Hematopoietic multipotent progenitor cell treated with erythropoietin and hydrocortisone succinate and interleukin-3 and kit ligand, for 6 days (in vitro differentiated cells): ENCODE measurements around the gene SLC25A39.
"Not testable (repeated sequence)": the region's sequence is repeated elsewhere in the genome, so short reads cannot be mapped to it uniquely, and the experiment has no call there.

Experiments
- DNase-seq: peaks from one replicate; pipeline ENCODE4 v3.0.0-alpha.2; 2015

SLC25A39 gene, protein sequence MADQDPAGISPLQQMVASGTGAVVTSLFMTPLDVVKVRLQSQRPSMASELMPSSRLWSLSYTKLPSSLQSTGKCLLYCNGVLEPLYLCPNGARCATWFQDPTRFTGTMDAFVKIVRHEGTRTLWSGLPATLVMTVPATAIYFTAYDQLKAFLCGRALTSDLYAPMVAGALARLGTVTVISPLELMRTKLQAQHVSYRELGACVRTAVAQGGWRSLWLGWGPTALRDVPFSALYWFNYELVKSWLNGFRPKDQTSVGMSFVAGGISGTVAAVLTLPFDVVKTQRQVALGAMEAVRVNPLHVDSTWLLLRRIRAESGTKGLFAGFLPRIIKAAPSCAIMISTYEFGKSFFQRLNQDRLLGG

DNA sequence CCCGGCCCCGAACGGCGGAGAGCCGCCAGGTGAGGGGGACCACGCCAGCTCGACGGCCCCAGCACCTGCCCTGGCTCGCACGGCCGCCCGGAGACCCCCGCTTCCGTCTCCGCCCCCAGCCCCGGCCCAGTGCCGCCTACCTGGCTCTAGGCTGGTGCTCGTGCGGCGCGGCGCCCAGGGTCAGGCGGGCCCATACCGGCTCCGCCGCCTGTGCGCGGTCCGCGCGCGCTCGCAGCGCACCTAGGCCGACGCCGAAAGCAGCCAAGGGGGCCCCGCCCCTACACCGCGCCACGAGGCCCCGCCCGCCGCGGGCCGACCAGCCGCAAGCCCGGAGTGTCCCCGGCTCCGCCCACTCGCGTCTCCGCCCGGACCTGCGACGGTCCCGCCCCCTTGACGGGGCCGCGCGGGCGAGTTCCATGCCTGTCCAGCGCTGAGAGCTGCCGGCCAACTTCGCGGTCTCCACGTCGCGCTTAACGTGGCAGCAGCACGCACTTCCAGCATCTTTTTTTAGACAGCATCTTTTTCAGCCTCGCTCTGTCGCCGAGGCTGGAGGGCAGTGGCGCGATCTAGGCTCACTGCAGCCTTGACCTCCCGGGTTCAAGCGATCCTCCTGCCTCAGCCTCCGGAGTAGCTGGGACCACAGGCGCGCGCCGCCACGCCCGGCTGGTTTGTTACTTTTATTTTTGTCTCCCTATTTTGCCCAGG, at the start of gene SLC25A39:
Gene SLC25A39, minus strand, starts transcription at position 253 of the 705 bp plus-strand sequence. CDS start 1,261 bp downstream, outside the sequence.
- peak; percentile 93 for DNase-seq

DNA sequence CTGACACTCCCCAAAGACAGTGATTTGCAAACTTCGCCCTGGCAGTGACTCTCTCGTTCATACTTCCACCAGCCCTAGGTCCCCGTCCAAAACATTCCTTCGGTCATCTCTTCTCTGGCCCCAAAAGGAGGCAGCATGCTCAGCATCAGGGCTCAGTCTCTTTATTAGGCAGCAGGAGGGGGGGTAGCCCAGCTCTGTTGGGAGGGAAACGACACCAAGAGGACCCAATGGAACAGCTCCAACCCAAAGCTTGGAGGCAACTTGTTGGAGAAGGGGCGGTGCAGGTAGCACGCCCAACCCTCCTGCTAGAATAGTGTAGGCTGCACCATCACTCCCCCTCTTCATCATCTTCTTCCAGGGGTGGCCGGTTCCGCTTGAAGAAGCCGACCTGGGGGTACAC, 47.4 kb upstream of the SLC25A39 start:
- DNase-seq: no peak

DNA sequence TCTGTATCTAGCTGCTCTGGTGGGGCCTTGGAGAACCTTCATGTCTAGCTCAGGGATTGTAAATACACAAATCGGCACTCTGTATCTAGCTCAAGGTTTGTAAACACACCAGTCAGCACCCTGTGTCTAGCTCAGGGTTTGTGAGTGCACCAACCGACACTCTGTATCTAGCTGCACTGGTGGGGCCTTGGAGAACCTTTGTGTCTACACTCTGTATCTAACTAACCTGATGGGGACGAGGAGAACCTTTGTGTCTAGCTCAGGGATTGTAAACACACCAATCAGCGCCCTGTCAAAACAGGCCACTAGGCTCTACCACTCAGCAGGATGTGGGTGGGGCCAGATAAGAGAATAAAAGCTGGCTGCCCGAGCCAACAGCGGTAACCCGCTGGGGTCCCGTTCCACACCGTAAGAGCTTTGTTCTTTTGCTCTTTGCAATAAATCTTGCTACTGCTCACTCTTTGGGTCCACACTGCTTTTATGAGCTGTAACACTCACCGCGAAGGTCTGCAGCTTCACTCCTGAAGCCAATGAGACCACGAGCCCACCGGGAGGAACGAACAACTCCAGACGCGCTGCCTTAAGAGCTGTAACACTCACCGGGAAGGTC, 44.9 kb upstream of the SLC25A39 start:
- DNase-seq: peak; percentile 42

DNA sequence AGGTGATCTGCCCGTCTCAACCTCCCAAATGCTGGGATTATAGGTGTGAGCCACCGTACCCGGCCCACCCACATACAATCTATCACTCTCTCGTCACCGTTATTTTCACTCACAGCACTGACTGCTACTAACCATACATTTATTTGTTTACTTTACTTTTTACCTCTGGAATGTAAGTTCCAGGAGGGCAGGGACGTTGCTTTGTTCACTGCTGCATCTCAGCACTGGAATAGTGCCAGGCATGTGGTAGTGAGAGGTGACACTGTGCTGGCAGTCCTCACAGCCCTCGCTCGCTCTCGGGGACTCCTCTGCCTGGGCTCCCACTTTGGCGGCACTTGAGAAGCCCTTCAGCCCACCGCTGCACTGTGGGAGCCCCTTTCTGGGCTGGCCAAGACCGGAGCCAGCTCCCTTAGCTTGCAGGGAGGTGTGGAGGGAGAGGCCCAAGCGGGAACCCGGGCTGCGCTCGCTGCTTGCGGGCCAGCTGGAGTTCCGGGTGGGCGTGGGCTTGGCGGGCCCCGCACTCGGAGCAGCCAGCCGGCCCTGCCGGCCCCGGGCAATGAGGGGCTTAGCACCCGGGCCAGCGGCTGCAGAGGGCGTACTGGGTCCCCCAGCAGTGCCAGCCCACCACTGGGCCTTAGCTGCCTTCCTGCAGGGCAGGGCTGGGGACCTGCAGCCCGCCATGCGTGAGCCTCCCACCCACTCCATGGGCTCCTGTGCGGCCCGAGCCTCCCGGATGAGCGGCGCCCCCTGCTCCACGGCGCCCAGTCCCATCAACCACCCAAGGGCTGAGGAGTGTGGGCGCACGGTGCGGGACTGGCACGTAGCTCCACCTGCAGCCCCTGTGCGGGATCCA, 44.0 kb upstream of the SLC25A39 start:
- DNase-seq: not testable (repeated sequence)

DNA sequence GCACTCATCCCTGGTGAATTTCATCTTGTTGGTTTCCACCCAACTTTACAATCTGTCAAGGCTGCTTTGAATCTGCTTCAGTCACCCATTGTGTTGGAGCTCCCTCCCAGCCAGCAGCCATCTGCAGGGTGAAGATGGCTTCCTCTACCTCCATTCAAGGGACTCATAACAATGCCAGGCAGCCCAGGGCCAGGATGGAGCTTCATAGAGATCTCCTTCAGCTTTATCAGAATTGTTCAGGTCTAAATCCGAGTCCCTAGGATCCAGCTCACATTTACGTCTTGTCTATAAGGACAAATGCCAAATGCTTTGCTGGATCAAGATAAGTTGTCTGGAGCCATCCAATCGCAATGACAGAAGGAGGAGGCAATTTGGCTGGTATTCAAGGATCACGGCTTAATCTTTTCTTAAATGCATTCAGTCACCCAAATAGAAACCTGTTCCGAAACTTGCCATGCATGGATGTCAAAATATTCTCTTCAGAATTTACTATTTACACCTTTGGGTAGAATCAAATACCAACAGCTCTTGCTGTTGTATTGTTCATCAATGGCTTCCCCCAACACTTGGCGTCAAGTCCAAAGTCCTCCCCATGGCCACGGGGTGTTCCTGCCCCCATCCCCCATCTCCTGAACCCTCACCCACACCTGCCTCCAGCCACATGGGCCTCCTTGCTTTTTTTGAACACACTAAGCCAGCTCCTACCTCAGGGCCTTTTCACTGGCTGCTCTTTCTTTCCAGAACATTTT, 42.8 kb upstream of the SLC25A39 start:
- DNase-seq: peak; percentile 78

DNA sequence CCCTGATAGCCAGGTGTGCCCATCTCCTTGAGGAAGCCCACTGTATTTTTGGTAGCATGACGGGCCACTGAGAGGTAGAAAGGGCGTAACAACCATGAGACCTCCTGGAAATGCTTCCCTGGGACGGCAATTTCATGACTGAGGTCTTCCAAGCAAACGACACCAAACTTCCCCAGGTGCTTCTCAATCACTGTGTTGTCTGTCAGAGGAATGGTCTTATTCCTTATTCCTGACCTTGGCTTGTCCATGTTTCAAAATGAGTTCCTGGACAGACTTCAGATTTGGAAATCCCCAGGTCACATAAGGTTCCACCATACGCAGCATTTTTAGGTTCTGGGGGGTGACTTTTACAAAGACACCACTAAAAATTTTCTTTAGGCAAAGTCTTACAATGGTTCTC, 40.4 kb upstream of the SLC25A39 start:
- not testable (repeated sequence) for DNase-seq

DNA sequence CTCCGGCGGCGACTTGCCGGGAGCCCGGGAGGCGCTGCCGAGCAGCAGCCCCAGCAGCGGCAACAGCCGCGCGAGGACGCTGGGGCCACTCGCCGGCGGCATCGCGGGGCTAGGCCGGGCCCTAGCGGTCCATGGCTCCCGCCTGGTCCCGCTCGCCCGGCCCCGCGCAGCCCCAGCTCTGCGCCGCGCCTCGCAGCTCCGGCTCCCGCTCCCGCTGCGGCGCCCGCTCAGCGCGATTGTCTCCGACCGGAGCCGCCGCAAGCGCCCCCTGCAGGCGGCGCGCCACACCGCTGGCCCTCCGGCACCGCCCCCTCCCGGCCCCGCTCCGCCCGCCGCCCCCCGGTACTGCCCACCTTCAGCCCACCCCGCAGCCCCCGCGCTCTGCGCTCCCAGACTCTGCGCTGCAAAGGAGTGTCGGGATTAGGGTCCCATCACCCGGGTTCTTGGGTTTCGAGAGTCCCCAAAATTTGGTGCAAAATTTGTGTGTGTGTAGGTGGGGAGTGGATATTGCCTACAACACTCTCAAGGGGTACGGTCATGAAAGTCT, 39.1 kb upstream of the SLC25A39 start, which contains the start of gene FAM171A2:
Gene FAM171A2, minus strand, starts transcription at position 241 of the 547 bp plus-strand sequence. Its CDS starts 139 bp downstream, at position 102.
- peak; percentile 72 for DNase-seq

DNA sequence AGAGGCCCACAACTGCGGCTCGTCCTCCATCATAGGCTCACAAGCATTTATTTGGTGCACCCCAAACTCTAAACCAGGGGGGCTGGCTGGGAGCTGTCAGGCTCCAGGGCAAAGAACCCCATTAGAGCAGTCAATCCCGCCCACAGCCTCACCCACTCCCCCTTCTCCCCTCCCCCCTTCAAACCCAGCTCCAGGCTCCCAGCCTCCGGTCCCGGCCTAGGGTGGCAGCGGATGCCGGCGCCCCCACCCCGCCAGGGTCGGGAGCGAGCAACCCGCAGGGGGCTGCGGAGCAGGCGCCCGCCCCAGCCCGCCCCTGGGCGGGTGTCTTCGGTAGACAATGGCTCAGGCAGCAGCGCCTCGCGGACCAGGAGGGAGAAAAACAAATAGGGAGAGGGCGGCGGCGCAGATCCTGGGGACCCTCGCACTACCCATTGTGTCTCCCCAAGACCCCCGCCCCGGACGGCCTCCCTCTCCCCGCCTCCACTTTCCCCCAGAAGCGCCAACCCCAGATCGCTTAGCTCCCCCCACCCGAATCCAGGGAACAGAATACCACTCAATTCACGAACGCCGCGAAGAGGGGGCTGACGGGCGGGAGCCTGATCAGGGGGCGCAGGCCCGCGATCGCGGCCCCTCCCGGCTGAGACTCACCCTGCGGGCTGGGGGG, 38.5 kb upstream of the SLC25A39 start:
- peak; percentile 42 for DNase-seq

DNA sequence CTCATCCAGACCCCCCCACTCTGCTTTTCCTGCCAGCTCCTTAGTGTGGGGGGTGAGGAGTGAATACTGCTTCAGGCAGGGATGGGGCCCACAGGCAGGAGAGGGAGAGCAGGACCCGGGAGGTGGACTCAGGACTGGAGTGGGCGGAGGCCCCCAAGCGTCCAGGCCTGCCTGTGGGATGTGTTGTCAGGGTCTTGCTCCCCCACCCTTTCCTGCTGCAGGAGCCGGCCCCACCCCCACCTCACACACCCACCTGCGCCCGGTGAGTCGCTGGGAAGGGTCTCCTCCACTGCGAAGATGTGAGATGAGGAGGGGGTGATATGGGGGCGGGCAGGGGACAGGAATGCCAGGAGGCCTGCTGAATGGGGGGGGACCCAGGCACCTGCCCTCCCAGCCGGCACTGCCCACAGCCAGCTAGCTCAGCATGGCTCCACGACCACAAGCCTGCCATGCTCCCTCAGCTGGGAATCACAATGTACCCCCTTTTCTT, 37.9 kb upstream of the SLC25A39 start:
- no peak for DNase-seq

DNA sequence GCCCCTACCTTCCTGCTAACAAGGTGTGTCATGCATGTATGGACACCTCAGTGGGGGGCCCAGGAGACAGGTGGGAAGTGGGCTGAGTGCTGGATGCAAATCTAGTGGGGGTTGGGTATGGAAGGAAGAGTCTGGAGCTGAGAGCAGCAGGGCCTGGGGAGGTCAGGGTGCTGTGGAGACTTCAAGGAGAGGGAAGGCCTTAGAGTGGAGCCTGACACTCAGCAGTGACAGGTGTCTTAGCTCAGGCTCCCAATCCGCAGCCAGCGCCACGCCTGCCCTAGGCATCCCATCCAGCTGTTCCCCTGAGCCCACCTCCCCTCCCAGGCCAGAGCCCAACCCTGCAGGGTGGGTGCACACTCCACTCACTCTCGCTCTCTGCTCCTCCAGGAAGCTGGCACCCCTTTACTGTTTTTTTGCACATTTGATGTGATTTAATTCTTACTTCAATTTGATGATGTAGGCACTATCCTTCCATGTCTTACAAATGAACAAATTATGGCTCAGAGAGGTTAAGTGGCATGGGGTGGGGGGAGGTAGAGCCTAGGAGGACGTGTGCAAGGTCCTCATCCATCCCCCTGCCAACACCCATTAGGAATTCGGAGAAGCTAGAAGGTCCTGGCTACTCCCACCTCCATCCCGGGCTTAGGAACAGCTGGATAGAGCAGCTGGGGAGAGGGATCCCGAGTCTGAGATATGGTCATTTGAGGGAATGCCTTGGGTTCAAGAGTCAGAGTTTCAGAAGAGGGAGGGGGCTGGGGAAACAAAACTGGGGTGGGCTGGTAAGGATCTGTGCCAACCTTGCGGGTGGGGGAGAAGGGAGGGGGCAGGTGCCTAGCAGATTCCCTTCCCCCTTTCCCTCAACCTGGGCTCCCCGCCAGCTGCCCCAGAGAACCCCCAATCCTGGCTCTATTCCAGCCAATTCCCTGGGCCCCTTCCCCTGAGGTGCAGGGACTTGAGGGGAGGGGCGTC, 37.0 kb upstream of the SLC25A39 start:
- DNase-seq: no peak

DNA sequence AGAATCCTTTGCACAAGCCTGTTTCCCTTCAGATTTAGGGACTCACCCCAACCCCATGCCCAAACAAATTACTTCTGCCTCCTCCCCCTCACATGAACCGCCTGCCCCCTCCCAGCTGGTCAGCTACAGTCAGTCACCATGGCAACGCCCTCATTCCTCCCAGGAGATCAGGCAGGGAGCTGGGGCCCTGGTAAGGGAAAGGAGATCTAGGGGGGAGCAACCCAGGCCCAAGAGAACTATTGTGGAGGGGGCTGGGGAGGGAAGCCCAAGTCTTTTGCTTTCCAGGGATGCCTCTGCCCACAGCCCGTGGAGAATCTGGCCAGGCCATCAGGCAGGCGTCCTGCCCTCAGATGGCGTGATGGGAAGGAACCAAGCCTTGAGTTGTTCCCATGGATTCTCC, 36.2 kb upstream of the SLC25A39 start:
- no peak for DNase-seq

DNA sequence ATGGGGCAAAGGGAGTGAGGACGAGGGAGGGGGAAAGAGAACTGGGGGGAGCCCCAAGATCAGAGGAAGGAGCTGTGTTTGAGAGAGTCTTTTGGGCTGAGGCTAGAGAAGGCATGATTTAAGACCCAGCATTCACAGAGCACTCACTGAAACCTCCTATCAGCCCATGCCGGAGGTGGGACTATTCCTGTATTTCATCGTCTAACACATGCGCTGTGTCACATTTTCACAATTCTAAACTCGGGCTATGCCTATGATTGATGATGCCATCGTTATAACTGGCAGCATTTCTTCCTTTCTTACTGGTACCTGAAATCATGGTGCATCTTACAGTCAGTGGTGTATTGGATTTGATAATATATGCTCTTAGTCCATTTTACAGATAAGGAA, 35.5 kb upstream of the SLC25A39 start:
- no peak for DNase-seq

DNA sequence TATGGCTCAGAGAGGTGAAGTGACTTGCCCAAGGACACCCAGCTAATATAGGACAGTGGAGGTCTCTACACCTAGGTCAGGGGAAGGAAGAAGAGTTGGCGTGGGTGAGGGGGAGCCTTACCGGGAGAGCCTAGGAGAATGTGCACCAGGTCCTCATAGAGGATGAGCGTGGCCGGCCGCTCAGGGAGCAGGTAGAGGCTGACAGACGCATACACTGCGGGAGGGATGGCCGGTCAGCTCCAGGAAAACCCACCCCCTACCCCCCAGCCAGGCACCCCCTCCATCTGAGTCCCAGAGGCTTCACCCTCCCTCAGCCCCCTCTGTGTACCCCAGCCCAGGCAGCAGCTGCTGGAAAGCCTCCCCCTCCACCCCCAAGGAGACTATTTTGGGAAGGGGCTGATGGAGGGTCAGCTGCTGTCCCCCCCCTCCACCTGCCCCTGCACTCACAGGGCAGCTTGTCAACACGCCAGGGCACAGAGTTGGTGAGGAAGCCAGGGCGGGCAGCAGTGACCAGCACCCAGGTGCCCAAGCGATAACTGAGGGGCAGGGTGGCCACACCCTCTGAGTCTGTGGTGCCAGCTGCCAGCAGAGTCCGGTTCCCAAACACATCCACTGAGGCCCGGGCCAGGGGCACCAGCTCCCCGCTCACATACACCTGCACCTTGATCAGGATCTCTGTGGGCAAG, 35.0 kb upstream of the SLC25A39 start:
- no peak for DNase-seq

DNA sequence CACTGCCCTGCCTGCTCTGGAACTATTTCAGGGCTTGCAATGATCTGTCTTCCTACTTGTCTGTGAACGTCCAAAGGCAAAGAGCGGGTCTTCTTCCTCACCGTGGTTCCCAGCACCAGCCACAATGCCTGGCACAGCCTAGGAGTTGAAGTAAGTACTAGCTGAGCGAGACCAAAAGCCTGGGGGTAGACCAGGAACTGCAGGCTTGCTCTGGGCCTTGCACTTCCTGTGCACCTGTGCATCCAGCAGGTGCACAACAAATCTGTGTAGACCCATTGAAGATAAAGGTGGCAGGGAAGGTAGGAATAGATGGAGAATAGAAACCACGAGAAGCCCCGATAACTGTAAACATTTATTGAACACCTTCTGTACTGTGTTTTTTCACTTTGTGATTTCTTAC, 34.4 kb upstream of the SLC25A39 start:
- DNase-seq: no peak

DNA sequence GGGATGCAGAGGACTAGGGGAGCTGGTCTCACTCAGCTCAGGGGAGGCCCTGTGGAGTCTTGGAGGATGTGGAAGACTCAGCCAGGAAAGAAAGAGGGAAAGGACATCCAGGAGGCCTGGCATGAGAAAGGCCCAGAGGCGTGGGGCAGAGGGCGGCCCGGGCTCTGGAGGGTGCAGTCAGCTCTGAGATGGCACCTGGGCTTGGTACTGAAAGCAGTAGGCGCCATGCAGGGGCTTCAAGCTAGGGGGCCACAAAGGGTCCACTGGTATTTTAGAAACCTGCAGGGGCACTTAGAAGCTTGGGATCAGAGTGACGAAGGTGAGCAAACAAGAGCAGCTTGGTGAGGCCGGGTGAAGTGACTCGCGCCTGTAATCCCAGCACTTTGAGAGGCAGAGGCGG, 33.4 kb upstream of the SLC25A39 start:
- DNase-seq: no peak

DNA sequence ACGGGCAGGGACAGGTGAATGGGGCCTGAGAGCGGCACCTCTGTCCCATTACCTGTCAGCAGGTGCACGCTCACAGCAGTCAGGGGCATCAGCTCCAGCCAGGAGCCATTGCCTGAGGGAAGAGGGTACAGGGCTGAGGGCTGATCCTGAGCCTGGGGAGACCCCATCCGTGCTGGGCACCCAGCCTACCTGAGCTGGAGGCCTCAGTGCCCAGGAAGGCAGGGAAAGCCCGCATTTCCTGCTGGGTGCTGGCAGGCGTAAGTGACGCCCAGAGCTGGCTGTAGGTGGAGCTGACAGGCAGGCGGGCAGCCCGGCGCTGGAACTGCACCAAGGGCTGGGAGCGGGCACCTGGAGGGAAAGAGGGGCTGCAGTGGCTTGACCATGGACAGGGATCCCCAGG, 31.6 kb upstream of the SLC25A39 start:
- no peak for DNase-seq

DNA sequence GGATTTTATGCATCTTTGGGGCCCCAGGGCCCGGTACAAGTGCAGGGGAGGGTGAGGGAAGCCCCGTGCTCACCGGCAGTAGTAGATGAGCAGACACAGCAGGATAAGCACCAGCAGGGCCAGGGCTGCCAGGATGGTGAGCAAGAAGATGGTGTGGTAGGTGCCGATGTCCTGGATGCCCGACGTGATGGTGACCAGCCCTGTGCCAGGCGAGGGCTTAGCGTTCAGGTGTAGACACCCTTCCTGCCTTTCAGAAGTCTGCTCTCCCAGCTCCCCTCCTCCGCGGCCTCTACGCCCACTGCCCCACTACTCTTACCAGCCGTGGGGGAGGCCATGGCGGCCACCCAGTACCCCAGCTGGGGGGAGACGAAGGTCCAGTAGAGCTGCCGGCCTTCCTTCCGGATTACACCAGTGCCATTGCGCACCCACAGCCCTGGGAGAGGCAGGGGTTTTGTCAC, 31.0 kb upstream of the SLC25A39 start:
- DNase-seq: no peak

DNA sequence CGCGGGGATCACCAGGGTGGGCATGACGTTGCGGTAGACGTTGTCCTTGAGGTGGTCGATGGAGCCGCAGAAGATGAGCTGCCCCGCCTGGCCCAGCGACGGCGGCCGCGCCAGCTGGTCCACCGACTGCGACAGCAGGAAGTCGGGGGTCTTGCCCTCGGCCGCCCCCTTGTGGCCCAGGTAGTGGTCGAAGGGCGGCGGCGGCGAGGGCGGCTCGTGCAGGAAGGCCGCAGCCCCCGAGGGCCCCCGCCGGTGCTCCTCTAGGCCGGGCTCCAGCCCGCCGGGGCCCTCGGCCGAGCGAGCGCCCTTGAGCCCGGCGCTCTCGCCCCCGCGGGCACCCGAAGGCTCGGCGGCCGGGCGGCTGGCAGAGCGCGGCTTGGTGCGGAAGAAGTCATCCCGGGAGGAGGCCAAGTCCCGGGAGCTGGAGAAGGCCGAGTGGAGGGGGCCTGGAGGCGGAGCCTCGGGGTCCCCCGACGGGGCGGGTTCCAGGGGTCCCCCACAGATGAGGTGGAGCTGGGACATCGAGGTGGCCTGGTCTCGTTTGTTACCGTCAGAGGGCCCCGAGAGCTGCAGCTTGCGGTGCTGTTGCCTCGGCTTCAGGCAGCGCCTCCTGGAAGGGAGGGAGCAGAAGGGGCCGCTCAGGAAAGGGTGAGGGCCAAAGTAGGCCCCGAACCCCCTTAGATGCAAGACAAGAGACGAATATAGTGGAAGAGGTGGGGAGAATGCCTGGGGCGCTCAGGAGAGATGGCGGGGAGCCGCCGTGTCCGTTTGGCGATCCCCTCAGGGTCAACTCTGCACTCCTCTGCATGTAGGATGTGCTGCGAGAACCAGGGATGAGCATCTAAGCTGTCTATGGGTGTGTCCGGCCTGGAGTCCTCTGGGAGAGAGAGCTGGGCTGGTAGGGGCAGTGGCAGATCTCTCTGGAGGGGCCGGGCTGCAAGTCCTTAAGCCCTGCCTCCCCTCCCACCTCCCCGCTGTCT, 30.2 kb upstream of the SLC25A39 start:
- peak; percentile 70 for DNase-seq
